Activated naive CD4-positive, alpha-beta T cell treated with anti-CD3 and anti-CD28 coated beads, Interleukin-2, amount 50 U/mL, for 16 hours (primary cell): Measurements from ENCODE around the gene OR51A7.
"Not testable (repeated sequence)": the region's sequence is repeated elsewhere in the genome, so short reads cannot be mapped to it uniquely, and the experiment has no call there.

Source experiments
- DNase-seq: peaks from one replicate; pipeline ENCODE4 v3.0.0-alpha.2; 2020

The OR51A7 gene

GRCh38 chr11:4903484-4903883 is at the start of gene OR51A7:
Gene OR51A7, plus strand, starts transcription at chr11:4903783. Its CDS starts 3,587 bp downstream, at chr11:4907370.
- DNase-seq = no peak

- DNase-seq = not testable (repeated sequence)
These were observed 49.3 kb upstream of the OR51A7 start for GRCh38 chr11:4854286-4854685.

- DNase-seq = no peak
These were observed 40.9 kb upstream of the OR51A7 start for GRCh38 chr11:4862447-4863236.

- no peak for DNase-seq
These were observed 39.7 kb upstream of the OR51A7 start for GRCh38 chr11:4863876-4864275.

DNA sequence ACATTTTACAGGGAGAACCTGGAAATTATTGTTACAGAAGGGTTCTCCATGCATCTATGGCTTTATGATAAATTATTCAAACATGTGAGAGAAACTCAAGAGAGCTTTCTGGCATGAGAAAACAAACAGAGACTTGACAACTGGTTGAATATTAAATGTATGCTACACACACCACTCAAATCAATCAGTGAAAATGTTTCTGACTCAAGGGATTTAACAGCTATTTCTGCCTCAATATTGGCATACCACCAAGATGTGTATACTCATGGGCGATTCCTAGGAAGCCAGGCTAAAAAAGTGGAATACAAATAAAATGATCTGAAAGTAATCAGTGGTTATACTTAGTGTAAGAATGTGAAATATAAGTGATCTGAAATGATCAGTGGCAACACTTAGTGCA is 37.7 kb upstream of the OR51A7 start:
- no peak for DNase-seq

GRCh38 chr11:4881188-4881587 is 22.4 kb upstream of the OR51A7 start:
- no peak for DNase-seq

DNA sequence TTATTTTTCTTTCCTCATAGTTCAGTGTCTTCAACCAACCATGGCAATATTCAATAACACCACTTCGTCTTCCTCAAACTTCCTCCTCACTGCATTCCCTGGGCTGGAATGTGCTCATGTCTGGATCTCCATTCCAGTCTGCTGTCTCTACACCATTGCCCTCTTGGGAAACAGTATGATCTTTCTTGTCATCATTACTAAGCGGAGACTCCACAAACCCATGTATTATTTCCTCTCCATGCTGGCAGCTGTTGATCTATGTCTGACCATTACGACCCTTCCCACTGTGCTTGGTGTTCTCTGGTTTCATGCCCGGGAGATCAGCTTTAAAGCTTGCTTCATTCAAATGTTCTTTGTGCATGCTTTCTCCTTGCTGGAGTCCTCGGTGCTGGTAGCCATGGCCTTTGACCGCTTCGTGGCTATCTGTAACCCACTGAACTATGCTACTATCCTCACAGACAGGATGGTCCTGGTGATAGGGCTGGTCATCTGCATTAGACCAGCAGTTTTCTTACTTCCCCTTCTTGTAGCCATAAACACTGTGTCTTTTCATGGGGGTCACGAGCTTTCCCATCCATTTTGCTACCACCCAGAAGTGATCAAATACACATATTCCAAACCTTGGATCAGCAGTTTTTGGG is 21.6 kb upstream of the OR51A7 start, which contains the start of gene OR51T1:
Gene OR51T1 (plus strand): TSS at position 41 of the 641 bp plus-strand sequence. CDS start 0 bp downstream, at position 41.
- DNase-seq = no peak

- DNase-seq = no peak
These were observed 21.0 kb upstream of the OR51A7 start for GRCh38 chr11:4882543-4882942.

GRCh38 chr11:4884361-4884760 is 19.2 kb upstream of the OR51A7 start:
- no peak for DNase-seq

GRCh38 chr11:4886186-4886585 is 17.4 kb upstream of the OR51A7 start:
- no peak for DNase-seq

- DNase-seq = no peak
These were observed 16.0 kb upstream of the OR51A7 start for GRCh38 chr11:4887591-4887990.

- no peak for DNase-seq
These were observed 13.3 kb upstream of the OR51A7 start for GRCh38 chr11:4890279-4890678.

- DNase-seq = no peak
These were observed 11.5 kb upstream of the OR51A7 start for GRCh38 chr11:4891996-4892640.

DNA sequence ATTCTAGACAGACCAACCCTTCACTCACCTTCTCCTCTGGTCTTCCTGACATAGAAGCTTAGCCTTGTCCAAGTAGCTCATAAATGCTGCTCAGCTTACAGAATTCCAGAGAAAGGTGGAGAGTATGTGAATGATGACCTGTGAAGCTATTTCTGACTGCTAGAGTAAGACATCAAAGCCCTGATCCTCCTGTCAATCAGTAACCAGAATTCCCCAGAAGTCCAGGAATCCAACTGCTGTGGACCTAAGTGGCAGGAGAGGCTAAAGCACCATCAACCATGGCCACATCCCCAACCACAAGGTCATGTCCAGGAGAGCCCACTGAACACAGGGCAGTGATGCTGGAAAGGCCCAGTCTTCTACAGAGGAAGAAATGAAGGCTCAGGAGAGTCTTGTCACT is 13.0 kb downstream of the OR51A7 start:
- no peak for DNase-seq

- no peak for DNase-seq
These were observed 15.7 kb downstream of the OR51A7 start, which contains the start of gene OR51G2 for GRCh38 chr11:4919250-4919649. Gene OR51G2, minus strand, starts transcription at chr11:4919350. Its CDS starts 3,687 bp downstream, at chr11:4915663.

GRCh38 chr11:4921796-4922195 is 18.2 kb downstream of the OR51A7 start:
- no peak for DNase-seq

DNA sequence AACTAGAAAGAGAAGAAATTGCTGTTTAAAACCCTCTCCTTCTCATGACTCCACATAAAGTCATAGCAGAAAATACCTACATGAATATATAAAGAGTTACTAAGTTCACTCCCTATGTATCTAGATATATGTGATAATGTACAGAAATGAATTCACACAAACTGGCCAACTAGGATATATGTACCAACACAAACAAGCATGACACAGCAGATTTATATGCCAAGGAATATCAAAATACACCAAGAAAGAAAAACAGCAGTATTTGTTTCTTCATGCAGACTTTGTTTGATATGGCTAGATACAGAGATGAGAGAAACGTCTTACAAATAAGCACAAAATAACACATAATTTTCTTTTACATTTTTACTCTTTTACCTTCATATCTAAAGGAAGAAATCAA is 18.7 kb downstream of the OR51A7 start:
- no peak for DNase-seq

DNA sequence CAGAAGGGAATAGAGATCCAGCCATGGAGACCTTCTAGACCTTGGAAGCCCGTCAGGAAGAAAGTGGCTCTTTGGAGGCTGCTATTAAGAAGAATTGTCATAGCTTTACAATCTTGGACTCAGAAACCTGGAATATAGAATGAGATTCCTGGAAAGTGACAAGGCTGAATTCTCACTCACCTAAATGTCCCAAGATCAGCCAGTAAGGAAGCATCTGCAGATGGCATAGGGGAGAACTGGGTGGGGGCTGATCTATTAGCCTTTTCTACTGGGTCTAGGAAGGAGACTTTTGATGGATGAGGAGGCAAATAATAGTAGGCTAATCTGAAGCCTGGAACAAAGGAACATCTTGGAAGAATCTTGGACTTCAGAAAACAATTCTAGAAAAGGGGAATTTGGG is 20.7 kb downstream of the OR51A7 start, which contains the start of gene OR51G1:
Gene OR51G1 (minus strand): TSS at position 101 of the 400 bp plus-strand sequence. CDS start 0 bp downstream, at position 101.
- no peak for DNase-seq

DNA sequence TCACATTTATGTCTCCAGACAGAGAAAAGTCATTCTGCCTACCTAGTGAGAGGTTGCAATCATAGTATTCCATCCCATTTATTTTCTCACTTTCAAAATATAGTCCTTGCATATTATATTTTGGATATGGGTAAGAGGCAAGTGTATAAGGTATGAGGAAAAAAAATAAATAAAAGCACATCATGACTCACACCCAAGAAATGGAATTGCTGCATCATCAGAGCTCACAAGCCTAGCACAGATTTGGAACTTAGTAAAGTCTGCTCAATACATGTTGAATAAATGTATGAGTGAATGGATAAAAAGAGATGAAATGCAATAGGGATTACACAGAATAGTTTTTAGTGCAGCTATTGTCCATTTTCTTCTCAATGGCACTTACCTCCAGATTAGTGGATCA is 23.0 kb downstream of the OR51A7 start:
- DNase-seq = no peak

DNA sequence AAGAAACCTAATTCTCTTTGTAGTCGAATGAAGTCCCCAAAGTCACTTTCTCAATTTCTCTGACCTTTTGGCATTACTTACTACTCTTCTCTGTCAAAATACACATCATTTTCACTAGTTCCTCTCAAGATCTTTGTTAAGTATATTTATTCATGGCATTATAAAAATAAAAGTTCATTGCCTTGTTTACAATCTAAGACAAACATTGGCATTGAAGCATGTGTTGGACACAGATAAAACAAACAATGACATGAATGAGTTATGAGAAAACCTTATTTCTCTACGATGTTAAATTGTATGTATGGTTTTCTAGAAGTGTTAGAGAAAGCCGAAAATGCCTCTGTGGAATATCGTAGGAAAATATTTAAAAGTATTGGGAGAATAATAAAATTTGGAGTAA is 29.2 kb downstream of the OR51A7 start:
- DNase-seq = no peak

- DNase-seq = no peak
These were observed 33.2 kb downstream of the OR51A7 start for GRCh38 chr11:4936745-4937144.

DNA sequence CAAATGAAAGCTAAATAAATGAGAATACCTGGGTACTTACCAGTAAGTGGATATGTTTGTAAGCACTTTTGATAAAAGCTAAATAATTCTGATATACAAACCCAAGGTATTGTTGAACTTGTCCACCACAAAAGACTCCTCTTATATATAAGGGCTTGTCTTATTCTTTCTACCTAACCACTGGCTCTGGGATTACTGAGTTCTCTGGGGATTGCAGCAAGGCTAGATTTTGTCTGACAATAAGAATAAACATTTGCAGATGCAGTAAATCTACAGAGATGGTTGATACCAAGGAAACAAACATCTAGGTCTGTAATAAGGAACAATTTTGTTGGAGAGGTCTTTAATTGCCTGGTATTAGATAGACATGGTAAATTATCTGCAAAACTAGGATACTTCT is 43.9 kb downstream of the OR51A7 start, which contains the start of gene OR51A4:
Gene OR51A4 (minus strand): TSS at position 101 of the 400 bp plus-strand sequence. CDS start 505 bp downstream, outside the sequence.
- no peak for DNase-seq

- not testable (repeated sequence) for DNase-seq
These were observed 52.0 kb downstream of the OR51A7 start, which contains the start of gene OR51A2 for GRCh38 chr11:4955613-4956012. Gene OR51A2, minus strand, starts transcription at chr11:4955713. Its CDS starts 0 bp downstream, at chr11:4955713.
